Suprapubic skin (tissue), 3 donors: ENCODE measurements around the gene PGAP1.

Experiments
- CTCF ChIP-seq, 2 donors: fragments of 200-600 bp in 1 of 2; fragments of 450-650 bp in 1 of 2; sonication (generic) in 1 of 2; IDR thresholded peaks; one replicate each; pipeline ENCODE4 v1.5.1; 2016 to 2019; ENCODE audit warnings: antibody characterized with exemption in 2 of 2, mild to moderate bottlenecking in 1 of 2, moderate library complexity in 1 of 2
- POLR2A ChIP-seq, 2 donors: fragments of 450-650 bp; IDR thresholded peaks; one replicate each; pipeline ENCODE4 v1.6.1; 2017; ENCODE audit warnings: antibody characterized with exemption in 2 of 2, mild to moderate bottlenecking in 2 of 2, moderate library complexity in 2 of 2

GRCh38 chr2:196840171-196840570 lies 86.3 kb downstream of the PGAP1 start:
- TF ChIP-seq POLR2A (IDR thresholded peaks at IDR 0.05) (no peak), CTCF (IDR thresholded peaks at IDR 0.05) (no peak)
